Activated CD4-positive, alpha-beta T cell treated with anti-CD3 and anti-CD28 coated beads for 36 hours (primary cell): ENCODE results near the gene AMBRA1. TPM values are rescaled to one million over a fixed set of nuclear protein-coding genes. Genes with fewer than 3 reads are reported as not detected.

Experiments used
- ATAC-seq: fragments of 200-7000 bp; cut with Tn5 transposase; one replicate; pipeline ENCODE4 v1.10.0; 2021; ENCODE audit warnings: mild to moderate bottlenecking, moderate library complexity
- CTCF ChIA-PET: fragments of 350-600 bp; sonication (Branson Sonifier 250); formaldehyde crosslinking; loops from one replicate; lab custom pipeline; 2021; ENCODE audit warnings: antibody characterized with exemption; lab: Charles Lee
- POLR2A ChIA-PET: fragments of 350-600 bp; sonication (Branson Sonifier 250); formaldehyde crosslinking; loops from one replicate; lab custom pipeline; 2021; ENCODE audit warnings: antibody characterized with exemption, inconsistent platforms; lab: Charles Lee
- DNase-seq: peaks from one replicate; pipeline ENCODE4 v3.0.0-alpha.2; 2020
- H3K27ac Mint-ChIP-seq: one replicate; pipeline ENCODE4 v1.8.0; 2021; ENCODE audit warnings: mixed read lengths
- H3K27me3 Mint-ChIP-seq: one replicate; pipeline ENCODE4 v1.8.0; 2021; ENCODE audit warnings: mixed read lengths
- H3K36me3 Mint-ChIP-seq: one replicate; pipeline ENCODE4 v1.8.0; 2021; ENCODE audit warnings: low read depth, mixed read lengths
- H3K4me1 Mint-ChIP-seq: one replicate; pipeline ENCODE4 v1.8.0; 2021; ENCODE audit warnings: mixed read lengths
- H3K4me3 Mint-ChIP-seq: one replicate; pipeline ENCODE4 v1.8.0; 2021; ENCODE audit warnings: mild to moderate bottlenecking, moderate library complexity, mixed read lengths
- H3K9me3 Mint-ChIP-seq: one replicate; pipeline ENCODE4 v1.8.0; 2021; ENCODE audit warnings: low read depth, mixed read lengths
- intact Hi-C, 2 experiments: fragments of 100-400 bp; cut with DNase I in 1 of 2; cut with micrococcal nuclease in 1 of 2; formaldehyde crosslinking; loops; one replicate each; pipeline versions ENCODE4 v1.14.2 to v1.15.1; 2022 to 2024; cut with DNase I, micrococcal nuclease
- total RNA-seq, 2 experiments: library from RNA; stranded (reverse); gene quantifications; one replicate each; pipeline ENCODE4 v1.2.3, GENCODE V29; 2021

Gene AMBRA1
- total RNA-seq, 2 experiments from 2014 or later, result 24.8 to 26.4 TPM

GRCh38 chr11:46577058-46577457 is 16.8 kb downstream of the AMBRA1 start:
- DNase-seq, result no peak
- Mint-ChIP-seq H3K27ac (no peak overlapping the region), H3K4me3 (no peak overlapping the region), H3K36me3 (peaks cover 28% of the 10 kb centered on the region), H3K4me1 (peaks cover 42% of the 10 kb centered on the region), H3K27me3 (no peaks in the 10 kb centered on the region), H3K9me3 (no peaks in the 10 kb centered on the region)
- ChIA-PET CTCF (interaction anchor here (0.7 kb wide), 1 partner anchor 478 kb away, joined by 3 read pairs; no protein-coding TSS in a partner anchor), POLR2A (no interaction called here)
- no peak for ATAC-seq
- intact Hi-C loops, result no loop called here

DNA sequence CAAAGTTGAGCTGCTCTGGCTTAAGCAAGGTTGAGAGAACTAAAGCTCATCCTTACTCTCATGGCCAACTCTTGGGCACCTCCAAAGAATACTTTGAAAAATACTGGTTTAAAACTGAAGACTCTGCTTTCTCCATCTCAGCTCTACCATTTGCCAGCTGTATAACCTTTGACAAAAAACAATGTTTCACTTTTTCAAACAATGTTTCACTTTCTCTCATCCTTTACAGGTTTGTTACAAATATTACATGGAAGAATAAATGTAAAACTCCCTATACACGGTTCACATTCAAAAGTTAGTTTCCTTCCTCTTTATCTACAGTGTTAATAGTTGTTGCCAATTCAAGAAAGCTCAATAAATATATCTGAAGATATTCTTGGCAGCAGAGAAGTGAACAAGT is 19.2 kb downstream of the AMBRA1 start:
- peaks cover 37% of the 10 kb centered on the region for H3K4me1 Mint-ChIP-seq
- intact Hi-C loops, result no loop called here
- peaks cover 25% of the 10 kb centered on the region for H3K36me3 Mint-ChIP-seq
- H3K27me3 Mint-ChIP-seq, result no peaks in the 10 kb centered on the region
- ChIA-PET POLR2A (interaction anchor here (0.7 kb wide), 1 partner anchor 41 kb away, joined by 3 read pairs; no protein-coding TSS in a partner anchor), CTCF (interaction anchor here (0.6 to 1.5 kb wide), 2 partner anchors 16 to 96 kb away, joined by 4 to 5 read pairs; no protein-coding TSS in a partner anchor)
- DNase-seq (no peak), ATAC-seq (peak; percentile 55)
- H3K4me3 Mint-ChIP-seq, result no peak overlapping the region
- no peaks in the 10 kb centered on the region for H3K9me3 Mint-ChIP-seq
- H3K27ac Mint-ChIP-seq, result peak overlapping the region; percentile 55

DNA sequence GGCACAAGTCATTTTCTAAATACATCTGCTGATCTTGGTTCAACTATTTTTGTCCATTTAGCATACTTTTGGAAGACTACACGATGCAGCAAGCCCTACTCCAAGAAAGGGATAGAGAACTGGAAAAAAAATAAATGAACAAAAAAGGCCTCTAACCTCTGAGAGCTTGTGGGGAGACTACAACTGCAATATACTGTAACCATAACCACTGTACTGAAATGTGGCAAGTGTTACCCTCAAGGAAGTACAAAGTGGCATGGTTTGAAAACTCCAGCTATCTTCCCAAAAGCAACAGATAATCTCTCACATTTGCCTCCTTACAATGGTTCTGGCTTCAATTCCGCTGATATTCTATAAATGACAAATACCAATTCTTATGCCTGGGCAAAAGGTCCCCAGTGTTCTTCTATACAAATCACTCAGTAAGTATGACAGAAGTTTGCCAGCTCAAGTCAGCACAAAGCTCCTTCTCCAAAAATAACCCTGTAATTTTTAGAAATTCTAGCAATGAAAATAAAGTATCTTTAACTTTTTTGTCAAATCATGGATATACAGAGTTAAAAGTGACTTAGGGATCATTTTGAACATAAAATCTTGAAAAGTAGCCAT is 22.9 kb downstream of the AMBRA1 start:
- intact Hi-C loops, result no loop called here
- H3K27me3 Mint-ChIP-seq, result no peaks in the 10 kb centered on the region
- POLR2A ChIA-PET, result interaction anchor here (0.6 kb wide), 1 partner anchor 12 kb away, joined by 3 read pairs; no protein-coding TSS in a partner anchor

DNA sequence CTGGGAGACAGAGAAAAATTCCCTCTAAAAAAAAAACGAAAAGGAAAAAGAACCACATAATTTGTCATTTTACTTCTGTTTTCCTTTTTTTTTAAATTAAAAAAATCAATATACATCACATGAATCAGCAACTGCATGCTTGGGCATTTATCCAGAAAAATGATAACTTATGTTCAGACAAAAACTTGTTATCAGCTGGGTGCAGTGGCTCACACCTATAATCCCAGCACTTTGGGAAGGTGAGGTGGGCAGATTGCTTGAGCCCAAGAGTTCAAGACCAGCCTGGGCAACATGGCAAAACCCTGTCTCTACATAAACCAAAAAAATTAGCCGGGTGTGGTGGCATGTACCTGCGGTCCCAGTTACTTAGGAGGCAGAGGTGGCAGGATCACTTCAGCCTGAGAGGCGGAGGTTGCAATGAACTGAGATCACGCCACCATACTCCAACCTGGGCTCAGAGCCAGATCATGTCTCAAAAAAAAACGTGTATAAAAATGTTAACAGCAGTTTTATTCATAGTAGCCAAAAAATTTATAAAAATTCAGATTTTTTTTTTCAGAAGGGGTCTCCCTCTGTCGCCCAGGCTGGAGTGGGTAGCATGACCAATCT is 28.5 kb downstream of the AMBRA1 start:
- no peak for DNase-seq
- no peaks in the 10 kb centered on the region for H3K27me3 Mint-ChIP-seq
- POLR2A ChIA-PET, result no interaction called here
- intact Hi-C loops, result no loop called here
- CTCF ChIA-PET, result no interaction called here
- H3K4me1 Mint-ChIP-seq, result peaks cover 34% of the 10 kb centered on the region
- H3K36me3 Mint-ChIP-seq, result peaks cover 4% of the 10 kb centered on the region
- no peaks in the 10 kb centered on the region for H3K9me3 Mint-ChIP-seq
- H3K27ac Mint-ChIP-seq, result no peak overlapping the region
- H3K4me3 Mint-ChIP-seq, result no peak overlapping the region
- no peak for ATAC-seq

More for the DNA sequence above, 22.9 kb downstream of the AMBRA1 start:
- Mint-ChIP-seq H3K36me3 (peaks cover 11% of the 10 kb centered on the region), H3K27ac (no peak overlapping the region), H3K4me1 (peaks cover 25% of the 10 kb centered on the region), H3K9me3 (no peaks in the 10 kb centered on the region), H3K4me3 (no peak overlapping the region)
- ATAC-seq, result no peak
- no peak for DNase-seq
- CTCF ChIA-PET, result interaction anchor here (0.6 to 2.3 kb wide), 5 partner anchors 10 to 212 kb away, joined by 3 to 10 read pairs (median 3); no protein-coding TSS in a partner anchor

DNA sequence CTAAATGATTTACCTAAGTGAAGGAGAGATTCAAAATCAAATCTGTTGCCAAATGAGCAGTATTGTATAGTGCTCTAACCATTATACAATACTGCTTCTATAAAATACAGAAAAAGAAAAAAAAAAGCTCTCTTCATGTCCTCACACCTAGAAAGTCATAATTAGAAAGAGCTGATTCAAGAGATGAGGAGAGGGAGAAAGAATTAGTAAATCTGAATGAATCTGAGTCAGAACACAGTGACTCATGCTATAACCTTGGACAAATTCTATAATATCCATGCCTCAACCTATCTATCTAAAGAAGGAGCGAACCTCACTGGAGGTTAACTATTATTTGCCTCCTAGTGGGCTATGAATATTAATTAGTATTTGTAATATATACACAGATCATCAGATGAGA is 29.4 kb downstream of the AMBRA1 start:
- H3K4me3 Mint-ChIP-seq, result no peak overlapping the region
- ATAC-seq (peak; percentile 93), DNase-seq (no peak)
- no peak overlapping the region for H3K27ac Mint-ChIP-seq
- H3K4me1 Mint-ChIP-seq, result peaks cover 41% of the 10 kb centered on the region
- peaks cover 4% of the 10 kb centered on the region for H3K36me3 Mint-ChIP-seq
- ChIA-PET POLR2A (interaction anchor here (0.6 to 1.0 kb wide), 4 partner anchors 9 to 650 kb away, joined by 3 to 5 read pairs (median 3); partner anchors contain the start of gene AMBRA1), CTCF (no interaction called here)
- intact Hi-C loops, result no loop called here
- H3K9me3 Mint-ChIP-seq, result no peaks in the 10 kb centered on the region
- H3K27me3 Mint-ChIP-seq, result no peaks in the 10 kb centered on the region

DNA sequence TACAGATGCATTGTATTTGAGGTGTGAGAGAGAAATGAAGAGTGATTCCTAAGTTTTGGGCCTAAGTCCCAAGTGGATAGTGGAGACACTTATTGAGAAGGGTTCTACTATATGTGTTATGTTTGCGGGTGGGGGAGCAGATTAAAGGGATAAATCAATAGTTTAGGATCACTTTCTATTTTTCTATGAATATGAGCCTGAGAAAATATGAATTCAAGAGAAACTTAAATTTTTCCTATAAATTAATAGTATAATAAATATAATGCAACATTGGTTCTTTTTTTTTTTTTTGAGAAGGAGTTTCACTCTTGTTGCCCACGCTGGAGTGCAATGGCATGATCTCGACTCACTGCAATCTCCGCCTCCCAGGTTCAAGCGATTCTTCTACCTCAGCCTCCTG is 31.3 kb downstream of the AMBRA1 start:
- Mint-ChIP-seq H3K27me3 (no peaks in the 10 kb centered on the region), H3K27ac (peak overlapping the region; percentile 22), H3K9me3 (no peaks in the 10 kb centered on the region), H3K4me1 (peaks cover 55% of the 10 kb centered on the region), H3K4me3 (no peak overlapping the region), H3K36me3 (peaks cover 4% of the 10 kb centered on the region)
- ChIA-PET CTCF (interaction anchor here (0.8 to 1.3 kb wide), 3 partner anchors 33 to 75 kb away, joined by 3 to 7 read pairs (median 3); partner anchors contain the start of gene ATG13), POLR2A (interaction anchor here (0.5 kb wide), 1 partner anchor 314 kb away, joined by 3 read pairs; no protein-coding TSS in a partner anchor)
- ATAC-seq (no peak), DNase-seq (no peak)
- intact Hi-C loops, result no loop called here

- CTCF ChIA-PET, result interaction anchor here (0.6 to 2.6 kb wide), 10 partner anchors 10 to 172 kb away, joined by 3 to 10 read pairs (median 3); partner anchors contain the start of gene ATG13
- Mint-ChIP-seq H3K4me3 (peak overlapping the region; percentile 65), H3K9me3 (no peaks in the 10 kb centered on the region), H3K27me3 (no peaks in the 10 kb centered on the region), H3K27ac (peak overlapping the region; percentile 90), H3K4me1 (peaks cover 64% of the 10 kb centered on the region), H3K36me3 (peaks cover 3% of the 10 kb centered on the region)
- ATAC-seq (peak; percentile 57), DNase-seq (peak; percentile 40)
- POLR2A ChIA-PET, result interaction anchor here (1.1 kb wide), 1 partner anchor 30 kb away, joined by 3 read pairs; no protein-coding TSS in a partner anchor
- intact Hi-C loops, result loop anchor here in 1 of 2 experiments (2.0 kb wide), 2 partner anchors 34 to 56 kb away; partner anchors contain the start of genes AMBRA1, ATG13 and HARBI1
Measured at GRCh38 chr11:46560300-46560991, 33.4 kb downstream of the AMBRA1 start.

GRCh38 chr11:46559815-46560214 is 34.0 kb downstream of the AMBRA1 start:
- Mint-ChIP-seq H3K4me1 (peaks cover 67% of the 10 kb centered on the region), H3K4me3 (peak overlapping the region; percentile 65), H3K9me3 (no peaks in the 10 kb centered on the region), H3K36me3 (peaks cover 3% of the 10 kb centered on the region), H3K27ac (peak overlapping the region; percentile 90), H3K27me3 (no peaks in the 10 kb centered on the region)
- ChIA-PET POLR2A (no interaction called here), CTCF (interaction anchor here (0.6 to 2.6 kb wide), 4 partner anchors 11 to 30 kb away, joined by 3 to 10 read pairs (median 5); no protein-coding TSS in a partner anchor)
- DNase-seq (no peak), ATAC-seq (no peak)
- intact Hi-C loops, result loop anchor here (2.0 to 5.0 kb wide), 3 partner anchors 32 to 57 kb away; partner anchors contain the start of genes AMBRA1 (in 2 of the 2), ATG13 (in 1 of the 2) and HARBI1 (in 1 of the 2)

GRCh38 chr11:46557684-46558151 is 36.1 kb downstream of the AMBRA1 start:
- ChIA-PET CTCF (interaction anchor here (1.2 to 1.3 kb wide), 2 partner anchors 25 to 26 kb away, joined by 3 read pairs; no protein-coding TSS in a partner anchor), POLR2A (interaction anchor here (0.6 kb wide), 1 partner anchor 116 kb away, joined by 8 read pairs; no protein-coding TSS in a partner anchor)
- peaks cover 70% of the 10 kb centered on the region for H3K4me1 Mint-ChIP-seq
- no peak overlapping the region for H3K27ac Mint-ChIP-seq
- H3K4me3 Mint-ChIP-seq, result no peak overlapping the region
- intact Hi-C loops, result loop anchor here in 1 of 2 experiments (5.0 kb wide), 1 partner anchor 35 kb away; the partner anchor contains the start of gene AMBRA1
- peaks cover 5% of the 10 kb centered on the region for H3K36me3 Mint-ChIP-seq
- H3K9me3 Mint-ChIP-seq, result no peaks in the 10 kb centered on the region
- ATAC-seq, result no peak
- no peak for DNase-seq
- H3K27me3 Mint-ChIP-seq, result no peaks in the 10 kb centered on the region

DNA sequence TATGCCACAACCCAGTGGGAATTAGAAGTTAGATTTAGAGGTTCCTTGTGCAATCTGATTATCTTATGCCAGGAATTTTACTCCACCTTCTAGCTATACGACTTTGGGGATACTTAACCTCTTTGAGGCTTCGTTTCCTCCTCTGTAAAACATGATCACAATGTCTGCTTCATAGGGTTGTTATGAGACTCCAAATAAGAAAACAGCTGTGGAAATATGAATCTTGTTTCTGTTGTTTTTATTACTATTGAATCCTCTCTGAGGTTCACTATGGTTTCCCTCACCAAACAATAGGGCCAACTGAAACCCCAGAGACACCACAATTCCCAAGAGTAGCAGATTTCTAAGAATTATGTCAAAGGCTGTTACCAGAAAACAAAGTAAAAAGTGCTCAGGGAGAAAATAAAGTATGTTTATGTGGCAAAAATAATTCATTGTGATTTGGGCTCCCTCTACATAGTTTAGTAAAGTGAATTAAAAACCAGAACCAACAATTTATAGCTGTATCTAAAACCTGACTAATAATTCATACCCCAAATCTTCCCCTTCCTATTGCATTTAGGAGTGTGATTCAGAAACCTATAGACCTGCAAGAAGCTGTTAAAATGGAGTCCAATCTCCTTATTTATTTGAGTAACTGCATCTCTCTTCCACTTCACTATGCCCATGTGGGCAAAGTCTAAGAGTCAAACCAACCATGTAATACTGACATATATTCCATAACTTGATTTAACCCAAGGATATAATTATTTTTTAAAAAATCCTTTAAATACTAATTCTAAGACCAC is 38.4 kb downstream of the AMBRA1 start:
- Mint-ChIP-seq H3K27me3 (no peaks in the 10 kb centered on the region), H3K36me3 (peaks cover 2% of the 10 kb centered on the region), H3K4me1 (peaks cover 50% of the 10 kb centered on the region), H3K9me3 (no peaks in the 10 kb centered on the region), H3K27ac (no peak overlapping the region), H3K4me3 (no peak overlapping the region)
- ATAC-seq (peak; percentile 47), DNase-seq (no peak)
- ChIA-PET POLR2A (interaction anchor here (0.6 kb wide), 2 partner anchors 9 to 33 kb away, joined by 3 to 4 read pairs; no protein-coding TSS in a partner anchor), CTCF (interaction anchor here (0.8 to 1.8 kb wide), 6 partner anchors 8 to 73 kb away, joined by 3 to 5 read pairs (median 4); no protein-coding TSS in a partner anchor)
- intact Hi-C loops, result loop anchor here in 1 of 2 experiments (5.0 kb wide), 1 partner anchor 37 kb away; the partner anchor contains the start of gene AMBRA1
